Measurements from ENCODE around the gene TNFRSF8. TPM values are rescaled to one million over a fixed set of nuclear protein-coding genes. Genes with fewer than 3 reads are reported as not detected.

The TNFRSF8 gene
- total RNA-seq, 1 experiment from 2014 or later, result 2.9 TPM

DNA sequence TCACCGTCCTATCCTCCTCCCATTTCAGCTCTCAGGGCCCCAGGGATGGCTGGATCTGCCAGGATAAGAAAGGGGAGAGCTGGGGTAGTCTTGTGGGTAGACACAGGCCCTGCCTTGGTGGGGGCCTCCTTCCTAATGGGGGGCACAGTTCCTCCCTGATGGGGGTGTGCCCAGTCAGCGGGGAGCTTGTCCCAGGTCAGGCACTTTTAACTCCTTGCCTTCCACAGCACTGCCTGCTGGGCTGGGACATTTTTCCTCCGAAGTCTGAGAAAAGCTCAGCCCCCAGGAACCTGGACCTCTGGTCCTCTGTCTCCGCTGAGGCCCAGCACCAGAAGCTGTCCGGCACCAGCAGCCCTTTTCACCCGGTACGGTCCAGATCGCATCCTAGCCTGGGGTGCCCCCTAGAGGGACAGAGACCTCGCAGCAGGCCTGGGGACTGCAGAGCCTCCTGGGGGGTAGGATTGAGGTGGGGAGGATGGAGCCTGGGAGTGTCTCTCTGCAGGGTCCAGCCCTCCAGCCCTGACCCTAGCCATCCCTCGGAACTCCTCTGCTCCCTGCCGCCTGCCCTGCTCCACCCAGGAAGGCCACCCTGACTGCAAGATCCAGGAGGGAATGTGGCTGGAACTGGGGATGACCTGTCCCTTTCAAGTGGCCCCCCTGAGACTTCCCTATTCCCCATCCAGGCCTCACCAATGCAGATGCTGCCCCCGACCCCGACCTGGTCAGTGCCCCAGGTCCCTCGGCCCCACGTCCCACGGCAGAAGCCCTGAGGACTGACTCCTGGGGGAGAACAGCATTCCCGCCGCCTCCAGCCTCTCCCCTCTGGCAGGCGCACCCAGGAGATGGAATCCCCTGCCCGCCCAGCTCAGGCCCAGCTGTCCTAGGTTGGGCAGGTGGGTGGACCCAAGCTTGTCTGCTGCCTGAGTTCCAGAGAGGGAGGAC lies 31.8 kb upstream of the TNFRSF8 start:
- Histone ChIP-seq H3T11ph (ENCODE audit: low read length) (no peak overlapping the region), H3K4me1 (ENCODE audit: insufficient read depth, low read length) (no peaks in the 10 kb centered on the region), H2AFZ (ENCODE audit: low read length) (no peak overlapping the region), H2BK5ac (ENCODE audit: insufficient read length, low read length) (no peak overlapping the region), H2BK20ac (ENCODE audit: low read depth, low read length, poor library complexity, severe bottlenecking) (no peak overlapping the region), H3K27ac (ENCODE audit: insufficient read length, low read depth, low read length) (no peak overlapping the region), H3K56ac (ENCODE audit: insufficient read length, low read depth, low read length) (no peak overlapping the region), H3K18ac (ENCODE audit: insufficient read length, low read depth, low read length) (no peak overlapping the region), H3K27me3 (ENCODE audit: insufficient read depth, low read length) (no peaks in the 10 kb centered on the region), H3K4me2 (ENCODE audit: insufficient read depth, insufficient read length, low read length) (no peak overlapping the region), H4K8ac (replicated peaks; ENCODE audit: insufficient read length, low read depth, low read length) (no peak overlapping the region), H4K20me1 (ENCODE audit: control insufficient read depth, insufficient read depth, insufficient read length) (no peaks in the 10 kb centered on the region), H4K91ac (ENCODE audit: insufficient read length, low read depth, low read length) (no peak overlapping the region), H2BK120ac (ENCODE audit: low read depth, low read length, poor library complexity, severe bottlenecking) (no peak overlapping the region), H3K79me1 (ENCODE audit: insufficient read depth, low read depth, low read length, poor library complexity, severe bottlenecking) (no peaks in the 10 kb centered on the region), H3K14ac (ENCODE audit: insufficient read depth, low read length) (no peak overlapping the region), H2BK12ac (ENCODE audit: insufficient read length, low read depth, low read length) (no peak overlapping the region), H3K9ac (ENCODE audit: extremely low read depth, insufficient read length, low read length) (no peak overlapping the region), H4K5ac (ENCODE audit: insufficient read length, low read depth, low read length) (no peak overlapping the region), H2BK15ac (ENCODE audit: low read depth, low read length) (no peak overlapping the region), H3K9me3 (ENCODE audit: control insufficient read depth, low read depth, low read length) (no peaks in the 10 kb centered on the region), H2AK5ac (ENCODE audit: insufficient read length, low read length) (no peak overlapping the region), H3K23ac (ENCODE audit: insufficient read length, low read depth, low read length) (no peak overlapping the region), H3K4ac (ENCODE audit: low read depth, low read length) (no peak overlapping the region), H3K79me2 (ENCODE audit: insufficient read depth, low read length) (no peaks in the 10 kb centered on the region), H3K23me2 (ENCODE audit: insufficient read length, low read depth, low read length, poor library complexity, severe bottlenecking) (no peaks in the 10 kb centered on the region)
- Mint-ChIP-seq H3K27ac (no peak overlapping the region; a peak in 1 of 7 replicates), H3K9me3 (no peaks in the 10 kb centered on the region), H3K4me3 (no peak overlapping the region), H3K36me3 (ENCODE audit: insufficient read depth in 1 of 3, low read depth in 3 of 3) (peaks cover 15 to 49% (median 44%) of the 10 kb centered on the region in 3 experiments), H3K4me1 (no peaks in the 10 kb centered on the region), H3K27me3 (ENCODE audit: low read depth) (no peaks in the 10 kb centered on the region)
- TF ChIP-seq CTCF (conservative IDR thresholded peaks at IDR 0.05), result peak; percentile 68
- WGBS (ENCODE audit: extremely low coverage, insufficient read length, low lambda C conversion rate), result no CpG with 5 or more reads among the region's 20 CpGs
- DNase-seq, result peak; percentile 49
